K562 (cell line): ENCODE data around the gene ELMOD2. TPM values are rescaled to one million over a fixed set of nuclear protein-coding genes. Genes with fewer than 3 reads are reported as not detected.

Experiments used
- ATAC-seq: fragments of 200-7000 bp; cut with Tn5 transposase; 3 replicates; pipeline ENCODE4 v1.9.1; 2020; ENCODE audit warnings: moderate library complexity
- BruUV-seq: library from RNA; stranded (reverse); fragments of 400-500 nt; replicated peaks from 2 replicates; lab custom pipeline; 2021; lab: Mats Ljungman, UMichigan
- CTCF ChIA-PET: fragments of 300-600 bp; formaldehyde crosslinking; extraction: SDS; loops from one replicate; lab custom pipeline; 2021; ENCODE audit warnings: low intra/inter-chr PET ratio; lab: Yijun Ruan, JAX
- POLR2A ChIA-PET: fragments of 300-600, 350-650 bp; sonication (Branson Sonifier 250); formaldehyde crosslinking; extraction: SDS; loops from one replicate; lab custom pipeline; 2021; ENCODE audit warnings: antibody characterized with exemption, inconsistent platforms; lab: Yijun Ruan, JAX
- DNase-seq, 4 experiments: peaks; one replicate each; pipeline versions ENCODE4 v3.0.0 to v3.0.0-alpha.2; 2011 to 2018; ENCODE audit warnings: low spot score in 3 of 4, mixed read lengths in 3 of 4; ENCODE audit errors: extremely low read depth in 1 of 4
- FAIRE-seq: peaks from 2 replicates; lab custom pipeline; 2011; peaks lifted over from hg19 to GRCh38; lab: Jason Lieb, UNC
- H2AFZ ChIP-seq: 2 replicates; pipeline ENCODE4 v1.6.0; 2011; ENCODE audit warnings: low read depth, low read length, control low read depth, inconsistent platforms
- H3K27ac ChIP-seq: fragments of 200-600 bp; 3 replicates; pipeline ENCODE4 v1.8.0; 2011; ENCODE audit warnings: low read depth, mild to moderate bottlenecking, control low read depth, inconsistent platforms, low read length, moderate library complexity, mixed read lengths; ENCODE audit errors: extremely low read depth
- H3K27me3 ChIP-seq, 2 experiments: fragments of 300-600 bp in 1 of 2; 2 replicates in 1 of 2; 3 replicates in 1 of 2; pipeline versions ENCODE4 v1.6.0 to v1.8.0; 2011; ENCODE audit warnings: inconsistent platforms in 2 of 2, low read length in 2 of 2, mild to moderate bottlenecking in 1 of 2, mixed read lengths in 1 of 2, moderate library complexity in 1 of 2; ENCODE audit not compliant: control insufficient read depth in 2 of 2, insufficient read depth in 2 of 2
- H3K36me3 ChIP-seq: fragments of 300-600 bp; 3 replicates; pipeline ENCODE4 v1.8.0; 2011; ENCODE audit warnings: mild to moderate bottlenecking, low read length, inconsistent platforms; ENCODE audit not compliant: control insufficient read depth, insufficient read depth
- H3K4me1 ChIP-seq, 2 experiments: fragments of 200-600 bp in 1 of 2; replicated peaks in 1 of 2; 2 replicates in 1 of 2; 3 replicates in 1 of 2; pipeline versions ENCODE4 v1.5.1 to v1.8.0; 2011; ENCODE audit warnings: inconsistent platforms in 2 of 2, low read length in 2 of 2, mild to moderate bottlenecking in 1 of 2, mixed read lengths in 1 of 2, moderate library complexity in 1 of 2; ENCODE audit not compliant: control insufficient read depth in 2 of 2, insufficient read depth in 2 of 2
- H3K4me2 ChIP-seq: 2 replicates; pipeline ENCODE4 v1.6.1; 2011; ENCODE audit warnings: low read length, control low read depth, inconsistent platforms, mixed read lengths; ENCODE audit not compliant: insufficient read depth
- H3K4me3 ChIP-seq: fragments of 200-600 bp; sonication (generic), shearing (Covaris generic); 2 replicates; pipeline ENCODE4 v1.5.1; 2016; ENCODE audit warnings: control low read depth, inconsistent platforms
- H3K79me2 ChIP-seq: fragments of 200-600 bp; 3 replicates; pipeline ENCODE4 v1.8.0; 2011; ENCODE audit warnings: low read length, inconsistent platforms; ENCODE audit not compliant: control insufficient read depth, insufficient read depth
- H3K9ac ChIP-seq, 2 experiments: 2 replicates each; pipeline versions ENCODE4 v1.6.0 to v1.6.1; 2011; ENCODE audit warnings: low read depth in 2 of 2, low read length in 2 of 2, control low read depth in 1 of 2, inconsistent platforms in 1 of 2, mild to moderate bottlenecking in 1 of 2, mixed read lengths in 1 of 2; ENCODE audit not compliant: insufficient read depth in 1 of 2
- H3K9me1 ChIP-seq: one replicate; pipeline ENCODE4 v1.6.0; 2011; ENCODE audit warnings: inconsistent platforms, mild to moderate bottlenecking, low read length, moderate library complexity; ENCODE audit not compliant: control insufficient read depth, insufficient read depth
- H3K9me3 ChIP-seq: replicated peaks from 2 replicates; pipeline ENCODE4 v1.5.1; 2011; ENCODE audit warnings: low read depth, low read length, inconsistent platforms; ENCODE audit not compliant: control insufficient read depth, insufficient read depth
- H4K20me1 ChIP-seq: replicated peaks from 2 replicates; pipeline ENCODE4 v1.6.1; 2011; ENCODE audit warnings: low read length, inconsistent platforms, mixed read lengths; ENCODE audit not compliant: control insufficient read depth, insufficient read depth
- CTCF ChIP-seq, 3 experiments: IDR thresholded peaks in 2 of 3; conservative IDR thresholded peaks in 1 of 3; 2 replicates each; pipeline ENCODE4 v1.5.1; 2011 to 2012; ENCODE audit warnings: low read length in 3 of 3, mild to moderate bottlenecking in 3 of 3, control low read depth in 2 of 3, improper control_type of control experiment in 1 of 3, inconsistent platforms in 1 of 3, low read depth in 1 of 3, mixed read lengths in 1 of 3, moderate library complexity in 1 of 3; ENCODE audit not compliant: insufficient read depth in 2 of 3
- RAD21 ChIP-seq, 2 experiments: fragments of 250-450 bp in 1 of 2; fragments of 450-650 bp in 1 of 2; sonication (Bioruptor Pico) in 1 of 2; formaldehyde crosslinking in 1 of 2; IDR thresholded peaks in 1 of 2; conservative IDR thresholded peaks in 1 of 2; 2 replicates each; pipeline versions ENCODE4 v1.4.0 to v1.8.0; 2020 to 2022; ENCODE audit warnings: mild to moderate bottlenecking in 2 of 2, moderate library complexity in 1 of 2
- SMC3 ChIP-seq: conservative IDR thresholded peaks from 2 replicates; pipeline ENCODE4 v1.6.1; 2011; ENCODE audit warnings: low read depth, low read length, improper control_type of control experiment; ENCODE audit not compliant: insufficient read depth
- ZNF311 ChIP-seq: fragments of 250-450 bp; sonication (Bioruptor Pico); IDR thresholded peaks from 2 replicates; pipeline ENCODE4 v1.4.0; 2020; ENCODE audit warnings: mild to moderate bottlenecking, moderate library complexity
- WGBS: fragments of 100-300 bp; shearing (Covaris generic); methylation state at CpG from one replicate; pipeline ENCODE4 v1.1.6; 2016; ENCODE audit warnings: low coverage, mixed read lengths; ENCODE audit not compliant: insufficient coverage; ENCODE audit errors: missing lambda C conversion rate; 5-methylcytosine and 5-hydroxymethylcytosine counted together
- in situ Hi-C: fragments of 300-500 bp; cut with MboI; formaldehyde crosslinking; loops from 4 replicates; pipeline ENCODE4 v1.15.0; 2018; ENCODE audit warnings: inconsistent platforms, mixed read lengths
- intact Hi-C: fragments of 100-400 bp; cut with micrococcal nuclease; formaldehyde crosslinking; loops from 2 replicates; pipeline ENCODE4 v1.14.2; 2022
- polyA plus RNA-seq, 8 experiments: library from polyadenylated mRNA; depleted of rRNA in 4 of 8; stranded (reverse) in 5 of 8; unstranded in 3 of 8; fragments of >200 nt; fragmentation: Nextera tagmentation in 2 of 8; fragmentation: Illumina TruSeq in 1 of 8; extraction: Ambion mirVana in 2 of 8; extraction: Trizol in 1 of 8; gene quantifications; 2 replicates each; pipeline versions ENCODE4 v1.2.1 to v1.2.3, GENCODE V29; 2011 to 2014; ENCODE audit warnings: inconsistent platforms in 1 of 8, missing spikeins in 1 of 8
- total RNA-seq, 7 experiments: library from RNA; depleted of rRNA in 6 of 7; stranded (reverse); fragments of >200 nt in 6 of 7; fragmentation: Illumina TruSeq in 2 of 7; extraction: Trizol in 2 of 7; gene quantifications; 2 replicates each; pipeline versions ENCODE4 v1.2.1 to v1.2.3, GENCODE V29; 2011 to 2021; ENCODE audit warnings: low replicate concordance in 1 of 7

ELMOD2 gene
- total and polyA plus RNA-seq, 9 of the 15 experiments (the other 6 are each of a cell fraction or from before 2014, with no cell fraction given), result 11.0 to 23.3 (median 14.3) TPM

GRCh38 chr4:140595065-140595464 lies 71.1 kb downstream of the ELMOD2 start:
- Histone ChIP-seq H4K20me1 (no peaks in the 10 kb centered on the region), H3K4me1 (no peaks in the 10 kb centered on the region), H3K36me3 (no peaks in the 10 kb centered on the region), H2AFZ (no peak overlapping the region), H3K79me2 (no peaks in the 10 kb centered on the region), H3K4me3 (no peak overlapping the region), H3K27ac (no peak overlapping the region), H3K4me2 (no peak overlapping the region), H3K27me3 (no peaks in the 10 kb centered on the region), H3K9ac (no peak overlapping the region), H3K9me3 (no peaks in the 10 kb centered on the region), H3K9me1 (no peaks in the 10 kb centered on the region)
- intact Hi-C loops, result no loop called here
- ChIA-PET POLR2A (no interaction called here), CTCF (no interaction called here)
- 0 out of 4 replicates have a peak, but pooled peaks of 1 of the 2 experiments have one; percentile 15 for TF ChIP-seq RAD21 (CRISPR knock-in tag; conservative IDR thresholded peaks at IDR 0.05 in 1 of 2, IDR thresholded peaks at IDR 0.05 in 1 of 2)
- 0 out of 2 replicates have a peak, but pooled peaks have one; percentile 11 for TF ChIP-seq SMC3
- TF ChIP-seq CTCF (IDR thresholded peaks at IDR 0.05 in 2 of 3, conservative IDR thresholded peaks at IDR 0.05 in 1 of 3; ENCODE audit: insufficient read depth in 2 of 3, low read depth in 1 of 3, low read length in 3 of 3), result peak; percentile 27 to 42 (median 31); a peak in 4 of 6 replicates
- TF ChIP-seq ZNF311 (CRISPR knock-in tag), result no peak
- DNase-seq (peak in 2 of 4 experiments; percentile 2 to 14), FAIRE-seq (no peak), ATAC-seq (peak; percentile 77)
- in situ Hi-C loops, result no loop called here
- no TSS peak for BruUV-seq
- WGBS, result 0% methylated on average over 1 of the region's 1 CpG
